Endothelial cell of umbilical vein (primary cell): ENCODE data around the gene RBM8A.

Source experiments
- EZH2 ChIP-seq: IDR thresholded peaks from 2 replicates; pipeline ENCODE4 v1.6.1; 2012; ENCODE audit warnings: borderline replicate concordance, low read depth, mild to moderate bottlenecking, moderate library complexity, low read length, inconsistent platforms; ENCODE audit not compliant: severe bottlenecking
- JUN ChIP-seq: IDR thresholded peaks from 2 replicates; pipeline ENCODE4 v1.6.1; 2011; ENCODE audit warnings: borderline replicate concordance, low read depth; ENCODE audit not compliant: insufficient read length, insufficient read depth
- POLR2A ChIP-seq: IDR thresholded peaks from 2 replicates; pipeline ENCODE4 v1.6.1; 2012; ENCODE audit warnings: low read depth, mild to moderate bottlenecking, control low read depth, low read length
- POLR2AphosphoS5 ChIP-seq: IDR thresholded peaks from 2 replicates; pipeline ENCODE4 v1.6.1; 2012; ENCODE audit warnings: low read depth, mild to moderate bottlenecking, control low read depth, low read length, moderate library complexity; ENCODE audit not compliant: insufficient read depth
- TF ChIP-seq, protein P1 (sequence below), 2 donors: IDR thresholded peaks; 1 replicate in 1 of 2; 2 replicates in 1 of 2; pipeline ENCODE4 v1.5.1; 2011; ENCODE audit warnings: low read length in 2 of 2, mild to moderate bottlenecking in 2 of 2, moderate library complexity in 2 of 2, control low read depth in 1 of 2, inconsistent platforms in 1 of 2, low read depth in 1 of 2; ENCODE audit not compliant: insufficient read depth in 1 of 2; ENCODE audit errors: extremely low read depth in 1 of 2
- TF ChIP-seq, protein P2 (sequence below): IDR thresholded peaks from 2 replicates; pipeline ENCODE4 v1.6.1; 2011; ENCODE audit not compliant: insufficient read depth, insufficient read length

DNA sequence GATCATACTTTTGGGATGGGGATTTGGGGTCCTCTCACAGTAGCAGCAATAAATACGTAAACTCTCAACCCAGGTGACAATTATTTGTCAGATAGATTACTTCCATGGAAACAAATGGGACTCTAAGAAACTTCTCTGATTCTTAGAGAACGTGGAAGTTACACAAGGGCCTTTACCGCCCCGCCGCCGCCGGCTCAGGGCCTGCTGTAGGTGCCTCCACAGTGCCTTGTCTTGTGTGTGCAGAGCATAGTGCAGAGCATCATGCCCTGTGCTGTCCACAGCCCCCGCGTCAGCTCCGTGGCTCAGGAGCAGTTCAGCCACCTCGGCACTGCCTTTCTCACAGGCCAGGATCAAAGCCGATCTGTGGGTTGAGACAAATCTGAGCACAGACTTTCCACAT lies 52.6 kb downstream of the RBM8A start:
- TF ChIP-seq, protein P1, sequence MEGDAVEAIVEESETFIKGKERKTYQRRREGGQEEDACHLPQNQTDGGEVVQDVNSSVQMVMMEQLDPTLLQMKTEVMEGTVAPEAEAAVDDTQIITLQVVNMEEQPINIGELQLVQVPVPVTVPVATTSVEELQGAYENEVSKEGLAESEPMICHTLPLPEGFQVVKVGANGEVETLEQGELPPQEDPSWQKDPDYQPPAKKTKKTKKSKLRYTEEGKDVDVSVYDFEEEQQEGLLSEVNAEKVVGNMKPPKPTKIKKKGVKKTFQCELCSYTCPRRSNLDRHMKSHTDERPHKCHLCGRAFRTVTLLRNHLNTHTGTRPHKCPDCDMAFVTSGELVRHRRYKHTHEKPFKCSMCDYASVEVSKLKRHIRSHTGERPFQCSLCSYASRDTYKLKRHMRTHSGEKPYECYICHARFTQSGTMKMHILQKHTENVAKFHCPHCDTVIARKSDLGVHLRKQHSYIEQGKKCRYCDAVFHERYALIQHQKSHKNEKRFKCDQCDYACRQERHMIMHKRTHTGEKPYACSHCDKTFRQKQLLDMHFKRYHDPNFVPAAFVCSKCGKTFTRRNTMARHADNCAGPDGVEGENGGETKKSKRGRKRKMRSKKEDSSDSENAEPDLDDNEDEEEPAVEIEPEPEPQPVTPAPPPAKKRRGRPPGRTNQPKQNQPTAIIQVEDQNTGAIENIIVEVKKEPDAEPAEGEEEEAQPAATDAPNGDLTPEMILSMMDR (IDR thresholded peaks at IDR 0.05; ENCODE audit: extremely low read depth in 1 of 2, insufficient read depth in 1 of 2, low read depth in 1 of 2, low read length in 2 of 2), result no peak
- no peak for TF ChIP-seq EZH2
- TF ChIP-seq POLR2AphosphoS5, result no peak
- TF ChIP-seq, protein P2, sequence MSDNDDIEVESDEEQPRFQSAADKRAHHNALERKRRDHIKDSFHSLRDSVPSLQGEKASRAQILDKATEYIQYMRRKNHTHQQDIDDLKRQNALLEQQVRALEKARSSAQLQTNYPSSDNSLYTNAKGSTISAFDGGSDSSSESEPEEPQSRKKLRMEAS, result no peak
- TF ChIP-seq POLR2A, result no peak
- TF ChIP-seq JUN, result no peak
